PC-3 (cell line): ENCODE data around the gene PTP4A2. TPM values are rescaled to one million over a fixed set of nuclear protein-coding genes. Genes with fewer than 3 reads are reported as not detected.
"Not testable (repeated sequence)": the region's sequence is repeated elsewhere in the genome, so short reads cannot be mapped to it uniquely, and the experiment has no call there.

Experiments
- ATAC-seq: fragments of 200-7000 bp; cut with Tn5 transposase; 2 replicates; pipeline ENCODE4 v1.9.1; 2020; ENCODE audit warnings: mild to moderate bottlenecking, moderate library complexity
- BruUV-seq: library from RNA; stranded (reverse); fragments of 400-500 nt; replicated peaks from 2 replicates; lab custom pipeline; 2021; lab: Mats Ljungman, UMichigan
- CTCF ChIA-PET: fragments of 300-600 bp; sonication (Branson Sonifier 250); formaldehyde crosslinking; loops from one replicate; lab custom pipeline; 2022; ENCODE audit warnings: antibody characterized with exemption; lab: Charles Lee
- POLR2A ChIA-PET: fragments of 300-600 bp; sonication (Branson Sonifier 250); formaldehyde crosslinking; loops from one replicate; lab custom pipeline; 2022; ENCODE audit warnings: antibody characterized with exemption; ENCODE audit not compliant: unreplicated experiment; lab: Charles Lee
- DNase-seq: peaks from one replicate; pipeline ENCODE4 v3.0.0-alpha.2; 2015
- H2AFZ ChIP-seq: fragments of 300-600 bp; sonication (generic); 2 replicates; pipeline ENCODE4 v1.6.0; 2016; ENCODE audit warnings: antibody characterized with exemption, low read length
- H3F3A ChIP-seq: fragments of 300-600 bp; sonication (generic); one replicate; pipeline ENCODE4 v1.6.0; 2017; ENCODE audit warnings: antibody characterized with exemption, low read length, control low read depth, mild to moderate bottlenecking; ENCODE audit not compliant: unreplicated experiment
- H3K27ac ChIP-seq: fragments of 300-600 bp; sonication (generic); 2 replicates; pipeline ENCODE4 v1.5.1; 2016; ENCODE audit warnings: mild to moderate bottlenecking, low read length
- H3K27me3 ChIP-seq: fragments of 300-600 bp; sonication (generic); 2 replicates; pipeline ENCODE4 v1.6.1; 2016; ENCODE audit warnings: low read length, mixed read lengths
- H3K36me3 ChIP-seq: fragments of 300-600 bp; sonication (generic); 2 replicates; pipeline ENCODE4 v1.6.1; 2016; ENCODE audit warnings: low read depth, mixed run types, low read length, mixed read lengths
- H3K4me1 ChIP-seq: fragments of 300-600 bp; sonication (generic); 2 replicates; pipeline ENCODE4 v1.5.1; 2016; ENCODE audit warnings: low read length; ENCODE audit not compliant: insufficient read depth
- H3K4me2 ChIP-seq: fragments of 300-600 bp; sonication (generic); 2 replicates; pipeline ENCODE4 v1.6.0; 2016; ENCODE audit warnings: low read length
- H3K4me3 ChIP-seq: fragments of 300-600 bp; sonication (generic); 2 replicates; pipeline ENCODE4 v1.5.1; 2016; ENCODE audit warnings: mild to moderate bottlenecking, low read length, mixed read lengths
- H3K79me2 ChIP-seq: fragments of 300-600 bp; sonication (generic); 2 replicates; pipeline ENCODE4 v1.6.1; 2017; ENCODE audit warnings: low read length, mixed read lengths
- H3K9ac ChIP-seq: fragments of 300-600 bp; sonication (generic); 2 replicates; pipeline ENCODE4 v1.6.0; 2016; ENCODE audit warnings: mild to moderate bottlenecking, low read length
- H3K9me2 ChIP-seq: fragments of 300-600 bp; sonication (generic); replicated peaks from 2 replicates; pipeline ENCODE4 v1.6.1; 2016; ENCODE audit warnings: mixed run types, low read length, mixed read lengths
- H3K9me3 ChIP-seq: fragments of 300-600 bp; sonication (generic); 2 replicates; pipeline ENCODE4 v1.6.1; 2016; ENCODE audit warnings: low read length, mixed read lengths
- H4K20me1 ChIP-seq: fragments of 300-600 bp; sonication (generic); 2 replicates; pipeline ENCODE4 v1.6.1; 2016; ENCODE audit warnings: low read length, mixed read lengths
- CTCF ChIP-seq: fragments of 300-600 bp; sonication (generic); conservative IDR thresholded peaks from 2 replicates; pipeline ENCODE4 v1.5.1; 2017; ENCODE audit warnings: antibody characterized with exemption, low read depth, mild to moderate bottlenecking, low read length
- EZH2 ChIP-seq: fragments of 300-600 bp; sonication (generic); IDR thresholded peaks from one replicate; pipeline ENCODE4 v1.6.1; 2017; ENCODE audit warnings: antibody characterized with exemption, mild to moderate bottlenecking, low read length; ENCODE audit not compliant: unreplicated experiment
- EZH2phosphoT487 ChIP-seq: fragments of 300-600 bp; sonication (generic); IDR thresholded peaks from 2 replicates; pipeline ENCODE4 v1.6.1; 2018; ENCODE audit warnings: mild to moderate bottlenecking, antibody characterized with exemption, low read length, borderline replicate concordance
- intact Hi-C: fragments of 100-400 bp; cut with micrococcal nuclease; formaldehyde crosslinking; loops from 2 replicates; pipeline ENCODE4 v1.9.0; 2023
- total RNA-seq: library from RNA; depleted of rRNA; stranded (reverse); fragments of >200 nt; gene quantifications from 2 replicates; pipeline ENCODE4 v1.2.3, GENCODE V29; 2014

Gene PTP4A2
- total RNA-seq, 1 experiment from 2014 or later, result 335 TPM

- intact Hi-C loops, result no loop called here
- TF ChIP-seq EZH2phosphoT487 (no peak), CTCF (no peak), EZH2 (no peak)
- CTCF ChIA-PET, result interaction anchor here (0.7 kb wide), 1 partner anchor 8 kb away, joined by 3 read pairs; no protein-coding TSS in a partner anchor
- no peak overlapping the region for H3K9ac ChIP-seq
- H3K9me2 ChIP-seq, result no peaks in the 10 kb centered on the region
- peak overlapping the region; percentile 16; the same call in 1 of the 2 replicates for H3K4me2 ChIP-seq
- peaks cover 7% of the 10 kb centered on the region; the same call in 1 of the 2 replicates for H3K36me3 ChIP-seq
- H2AFZ ChIP-seq, result no peak overlapping the region
- POLR2A ChIA-PET, result interaction anchor here (1.0 kb wide), 1 partner anchor 8 kb away, joined by 3 read pairs; no protein-coding TSS in a partner anchor
- H3K27me3 ChIP-seq, result no peaks in the 10 kb centered on the region
- H3K4me3 ChIP-seq, result no peak overlapping the region
- no TSS peak for BruUV-seq
- H3K4me1 ChIP-seq, result peaks cover 34% of the 10 kb centered on the region
- H4K20me1 ChIP-seq, result peaks cover 77% of the 10 kb centered on the region
- DNase-seq, result no peak
- ATAC-seq, result no peak
- H3F3A ChIP-seq, result peaks cover 3% of the 10 kb centered on the region
- H3K9me3 ChIP-seq, result no peaks in the 10 kb centered on the region
- no peak overlapping the region for H3K27ac ChIP-seq
- H3K79me2 ChIP-seq, result peaks cover 100% of the 10 kb centered on the region
Observed at GRCh38 chr1:31926853-31927660, 11.1 kb downstream of the PTP4A2 start.

GRCh38 chr1:31926252-31926651 lies 11.9 kb downstream of the PTP4A2 start:
- no peaks in the 10 kb centered on the region for H3K9me3 ChIP-seq
- no peaks in the 10 kb centered on the region for H3K9me2 ChIP-seq
- POLR2A ChIA-PET, result interaction anchor here (0.6 to 1.0 kb wide), 2 partner anchors 9 to 116 kb away, joined by 3 read pairs; no protein-coding TSS in a partner anchor
- H3K9ac ChIP-seq, result no peak overlapping the region
- H4K20me1 ChIP-seq, result peaks cover 80% of the 10 kb centered on the region
- H3K27ac ChIP-seq, result no peak overlapping the region
- intact Hi-C loops, result no loop called here
- CTCF ChIA-PET, result interaction anchor here (0.7 kb wide), 1 partner anchor 9 kb away, joined by 3 read pairs; no protein-coding TSS in a partner anchor
- no peak overlapping the region for H2AFZ ChIP-seq
- ATAC-seq, result no peak
- H3K27me3 ChIP-seq, result no peaks in the 10 kb centered on the region
- DNase-seq, result no peak
- no peak overlapping the region for H3K4me3 ChIP-seq
- TF ChIP-seq EZH2 (no peak), CTCF (no peak), EZH2phosphoT487 (no peak)
- H3K4me2 ChIP-seq, result peak overlapping the region; percentile 16
- H3K4me1 ChIP-seq, result peaks cover 26% of the 10 kb centered on the region
- no peaks in the 10 kb centered on the region for H3F3A ChIP-seq
- H3K79me2 ChIP-seq, result peaks cover 100% of the 10 kb centered on the region
- H3K36me3 ChIP-seq, result peaks cover 8% of the 10 kb centered on the region; the same call in 1 of the 2 replicates
- no TSS peak for BruUV-seq

GRCh38 chr1:31925824-31926223 lies 12.3 kb downstream of the PTP4A2 start:
- CTCF ChIA-PET, H3K27ac ChIP-seq, H3K9ac ChIP-seq, intact Hi-C loops, H3K4me2 ChIP-seq, H3K4me3 ChIP-seq, H3F3A ChIP-seq, ATAC-seq, H3K9me3 ChIP-seq, H2AFZ ChIP-seq, DNase-seq, BruUV-seq, H3K9me2 ChIP-seq, H3K27me3 ChIP-seq: not testable (repeated sequence)
- peaks cover 100% of the 10 kb centered on the region for H3K79me2 ChIP-seq
- peaks cover 12% of the 10 kb centered on the region for H3K36me3 ChIP-seq
- peaks cover 80% of the 10 kb centered on the region for H4K20me1 ChIP-seq
- peaks cover 22% of the 10 kb centered on the region for H3K4me1 ChIP-seq
- POLR2A ChIA-PET, result interaction anchor here (0.6 to 1.0 kb wide), 2 partner anchors 9 to 115 kb away, joined by 3 read pairs; no protein-coding TSS in a partner anchor
